GM13976 (cell line): ENCODE measurements around the gene PPP1R9A.

Source experiments
- DNase-seq: peaks from one replicate; pipeline ENCODE4 v3.0.0; 2012; ENCODE audit warnings: low spot score
- CTCF ChIP-seq: IDR thresholded peaks from 2 replicates; pipeline ENCODE4 v1.5.1; 2012; ENCODE audit warnings: borderline replicate concordance, mild to moderate bottlenecking; ENCODE audit not compliant: insufficient read depth; ENCODE audit errors: extremely low read depth, missing control alignments, control extremely low read depth
- in situ Hi-C: fragments of 300-500 bp; cut with MboI; formaldehyde crosslinking; loops from one replicate; pipeline ENCODE4 v1.12.0; 2022; ENCODE audit warnings: low sequenced_read_pairs, mixed read lengths, inconsistent platforms; ENCODE audit not compliant: unreplicated experiment

Gene PPP1R9A

GRCh38 chr7:94941844-94942632 lies 34.6 kb downstream of the PPP1R9A start:
- no peak for DNase-seq
- no peak for TF ChIP-seq CTCF
- in situ Hi-C loops, result no loop called here

- no peak for TF ChIP-seq CTCF
- in situ Hi-C loops, result no loop called here
- no peak for DNase-seq
Measured at GRCh38 chr7:94943134-94943533, 35.7 kb downstream of the PPP1R9A start.

- DNase-seq, result no peak
- in situ Hi-C loops, result no loop called here
- TF ChIP-seq CTCF, result no peak
Measured at GRCh38 chr7:94949532-94949931, 42.1 kb downstream of the PPP1R9A start.

GRCh38 chr7:94955807-94956206 lies 48.4 kb downstream of the PPP1R9A start:
- no peak for TF ChIP-seq CTCF
- no peak for DNase-seq
- in situ Hi-C loops, result no loop called here

- in situ Hi-C loops, result no loop called here
- no peak for TF ChIP-seq CTCF
- no peak for DNase-seq
Measured at GRCh38 chr7:94957061-94957460, 49.7 kb downstream of the PPP1R9A start.

GRCh38 chr7:94962661-94963060 lies 55.3 kb downstream of the PPP1R9A start:
- in situ Hi-C loops, result no loop called here
- no peak for TF ChIP-seq CTCF
- no peak for DNase-seq
